IPS-18c (cell line): Measurements from ENCODE around the gene LCE1E.

Experiments
- H3K4me3 ChIP-seq: 2 replicates; pipeline ENCODE4 v1.7.0; 2013; ENCODE audit warnings: low read depth, mild to moderate bottlenecking, low read length, moderate library complexity; ENCODE audit not compliant: insufficient read depth
- H3K9me3 ChIP-seq: one replicate; pipeline ENCODE4 v1.6.1; 2013; ENCODE audit warnings: mild to moderate bottlenecking, low read length, moderate library complexity; ENCODE audit not compliant: control insufficient read depth, insufficient read depth

The LCE1E gene, protein sequence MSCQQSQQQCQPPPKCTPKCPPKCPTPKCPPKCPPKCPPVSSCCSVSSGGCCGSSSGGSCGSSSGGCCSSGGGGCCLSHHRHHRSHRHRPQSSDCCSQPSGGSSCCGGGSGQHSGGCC

DNA sequence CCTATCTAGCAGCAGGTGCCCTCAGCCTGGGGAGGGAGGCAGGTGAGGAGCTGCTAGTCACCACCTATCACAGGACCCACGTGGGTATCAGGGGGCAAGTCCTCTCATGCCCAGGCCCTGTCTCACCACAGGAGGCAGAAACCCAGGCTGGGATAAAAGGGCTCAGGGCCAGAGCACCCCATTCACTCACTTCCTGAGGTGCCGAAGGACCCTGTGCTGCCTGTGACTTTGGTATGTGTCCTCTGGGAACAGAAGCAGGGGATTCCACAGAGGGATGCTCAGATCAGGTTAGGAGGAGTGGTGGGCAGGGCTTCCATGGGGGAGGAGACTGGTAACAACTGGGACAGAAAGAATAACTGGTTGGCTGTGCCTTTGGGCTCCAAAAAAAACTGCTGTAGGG lies at the start of gene LCE1E:
TSS of gene LCE1E (plus strand) at position 181 of the 400 bp plus-strand sequence. CDS start 1,043 bp downstream, outside the sequence.
- peaks cover 7% of the 10 kb centered on the region for H3K9me3 ChIP-seq

DNA sequence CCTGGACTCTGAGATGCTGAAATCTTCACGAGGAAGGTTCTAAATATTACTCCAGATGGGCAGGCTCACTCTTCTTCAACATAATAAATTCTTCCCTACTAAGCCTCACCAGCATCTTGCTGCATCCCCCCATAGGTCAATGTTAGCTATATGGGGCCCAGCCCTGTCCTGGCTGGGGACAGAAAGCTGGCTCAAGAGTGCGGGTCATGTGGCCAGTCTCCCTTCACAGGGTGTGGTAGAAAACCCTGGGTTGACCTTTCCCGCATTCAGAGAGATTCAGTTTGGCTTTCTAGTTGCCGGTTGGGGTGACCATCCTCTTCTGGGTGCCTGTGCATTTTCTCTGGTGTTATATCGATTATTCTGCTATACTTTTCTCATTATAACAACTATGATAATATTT lies 48.1 kb upstream of the LCE1E start:
- no peaks in the 10 kb centered on the region for H3K9me3 ChIP-seq

More for the DNA sequence above, at the start of gene LCE1E:
- no peak within 1 kb of the TSS for H3K4me3 ChIP-seq

GRCh38 chr1:152739841-152740240 lies 46.2 kb upstream of the LCE1E start:
- H3K9me3 ChIP-seq: peaks cover 3% of the 10 kb centered on the region
- no peak overlapping the region for H3K4me3 ChIP-seq

More for the DNA sequence above, 48.1 kb upstream of the LCE1E start:
- no peak overlapping the region for H3K4me3 ChIP-seq

DNA sequence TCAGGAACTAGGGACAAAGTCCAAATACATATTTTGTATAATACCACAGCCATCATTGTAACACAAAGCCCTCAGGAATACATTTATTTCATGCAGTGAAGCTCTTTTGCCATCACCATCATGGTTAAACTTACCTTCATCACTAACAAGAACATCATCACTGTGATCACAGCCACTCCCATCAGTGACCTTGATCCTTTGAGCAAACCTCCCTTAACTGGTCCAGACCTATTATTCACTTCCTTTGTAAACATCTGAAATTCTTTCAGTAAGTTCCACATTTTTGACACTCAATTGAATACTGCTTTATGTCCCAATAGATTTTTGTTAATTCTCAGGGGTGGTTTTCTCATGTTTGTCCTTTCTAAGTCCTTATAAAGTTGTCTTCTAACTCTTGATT lies 44.4 kb upstream of the LCE1E start:
- Histone ChIP-seq H3K4me3 (no peak overlapping the region), H3K9me3 (peaks cover 6% of the 10 kb centered on the region)

GRCh38 chr1:152743371-152744145 lies 42.5 kb upstream of the LCE1E start:
- no peak overlapping the region; the same call in 1 of the 2 replicates for H3K4me3 ChIP-seq
- H3K9me3 ChIP-seq: peaks cover 6% of the 10 kb centered on the region

DNA sequence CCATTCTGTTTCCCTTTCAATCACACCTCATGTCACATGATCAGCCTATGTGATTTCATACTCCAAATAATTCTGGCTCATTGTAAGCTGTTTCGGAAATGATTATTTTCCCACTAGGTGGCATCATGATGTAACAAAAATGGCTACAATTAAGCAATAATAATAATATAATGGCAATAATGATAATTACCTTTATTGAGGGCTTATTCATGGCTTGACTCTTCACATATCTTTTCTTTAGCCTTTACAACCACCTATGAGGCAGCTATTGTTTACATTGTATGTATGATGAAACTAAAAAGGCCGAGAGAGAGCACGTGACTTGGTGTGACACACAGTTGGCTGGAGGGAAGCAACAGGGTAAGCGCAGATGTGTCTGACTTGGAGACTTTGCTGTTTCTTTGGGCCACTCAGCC lies 40.8 kb upstream of the LCE1E start:
- peaks cover 6% of the 10 kb centered on the region for H3K9me3 ChIP-seq
- H3K4me3 ChIP-seq: no peak overlapping the region

DNA sequence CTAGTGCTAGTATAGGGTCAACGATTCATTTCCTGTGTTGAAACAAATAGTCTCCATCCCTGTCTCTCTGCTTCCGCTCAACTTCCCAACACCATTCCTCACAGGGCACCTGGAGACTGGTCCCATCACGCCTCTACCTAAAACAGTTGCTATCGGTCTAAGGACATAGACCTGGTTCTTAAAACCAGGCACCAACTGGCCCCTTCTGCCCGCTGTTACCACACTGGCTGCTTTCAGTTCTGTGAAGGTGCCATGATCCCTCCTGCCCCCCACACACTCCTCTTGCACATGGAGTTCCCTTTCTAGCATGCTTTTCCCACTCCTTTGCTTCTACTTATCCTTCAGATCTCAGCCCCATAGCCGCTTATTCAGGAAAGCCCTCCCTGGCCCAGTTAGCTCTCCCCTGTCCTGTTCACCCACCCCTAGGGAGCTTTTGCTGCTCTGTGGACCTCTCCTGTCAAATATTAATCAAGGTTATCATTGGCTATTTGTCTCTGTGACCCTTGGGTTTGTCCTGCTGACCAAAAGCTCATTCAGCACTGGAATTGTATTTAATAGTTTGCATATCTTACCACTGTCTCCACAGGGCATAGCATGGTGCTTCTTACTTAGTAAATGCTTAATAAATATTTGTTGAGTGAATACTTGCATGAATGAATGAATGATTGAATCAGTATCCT lies 40.2 kb upstream of the LCE1E start:
- H3K9me3 ChIP-seq: peaks cover 6% of the 10 kb centered on the region

GRCh38 chr1:152747831-152748230 lies 38.2 kb upstream of the LCE1E start:
- Histone ChIP-seq H3K4me3 (no peak overlapping the region), H3K9me3 (peaks cover 6% of the 10 kb centered on the region)

More for the DNA sequence above, 40.2 kb upstream of the LCE1E start:
- no peak overlapping the region for H3K4me3 ChIP-seq

DNA sequence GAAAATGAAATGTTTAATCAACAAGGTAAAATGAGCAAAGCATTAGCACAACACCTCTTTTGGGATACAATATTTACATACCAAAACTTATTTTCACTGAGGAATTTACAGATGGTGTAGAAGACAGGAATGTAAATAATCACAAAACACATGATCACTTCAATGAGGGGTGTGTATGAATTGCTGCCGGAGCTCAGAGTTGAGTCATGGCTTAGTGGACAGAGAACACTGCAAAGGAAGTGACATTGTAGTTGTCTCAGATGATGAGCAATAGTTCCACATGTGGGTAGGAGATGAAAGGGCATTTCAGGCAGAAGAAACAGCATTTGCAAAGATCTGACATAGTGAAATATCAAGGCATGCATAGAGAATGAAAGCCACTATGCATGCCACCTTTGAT lies 33.8 kb upstream of the LCE1E start:
- H3K4me3 ChIP-seq: no peak overlapping the region
- H3K9me3 ChIP-seq: peaks cover 5% of the 10 kb centered on the region

- H3K9me3 ChIP-seq: peaks cover 10% of the 10 kb centered on the region
Observed at GRCh38 chr1:152753586-152753985, 32.5 kb upstream of the LCE1E start.

DNA sequence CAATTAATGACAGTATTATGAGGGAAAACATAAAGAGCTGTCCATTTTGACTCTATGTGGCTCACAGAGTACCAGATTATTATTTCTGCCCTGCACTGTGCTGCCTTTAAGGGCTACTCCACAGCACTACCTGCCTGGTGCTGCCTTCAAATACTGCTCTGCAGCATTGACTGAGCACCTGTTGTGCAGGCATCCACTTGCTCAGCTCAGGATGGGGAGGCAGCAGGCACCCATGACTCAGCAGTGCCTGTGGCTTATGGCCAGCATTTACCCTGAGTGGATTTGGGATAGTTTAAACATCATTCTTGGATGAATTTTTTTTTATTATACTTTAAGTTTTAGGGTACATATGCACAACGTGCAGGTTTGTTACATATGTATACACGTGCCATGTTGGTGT lies 29.2 kb upstream of the LCE1E start:
- Histone ChIP-seq H3K4me3 (no peak overlapping the region), H3K9me3 (peaks cover 26% of the 10 kb centered on the region)

More at GRCh38 chr1:152753586-152753985, 32.5 kb upstream of the LCE1E start:
- H3K4me3 ChIP-seq: no peak overlapping the region

GRCh38 chr1:152757747-152758146 lies 28.3 kb upstream of the LCE1E start, which contains the start of gene KPRP:
KPRP (plus strand) TSS chr1:152758025; CDS start chr1:152759589, 1,564 bp downstream.
- Histone ChIP-seq H3K4me3 (no peak within 1 kb of the TSS), H3K9me3 (peaks cover 26% of the 10 kb centered on the region)

DNA sequence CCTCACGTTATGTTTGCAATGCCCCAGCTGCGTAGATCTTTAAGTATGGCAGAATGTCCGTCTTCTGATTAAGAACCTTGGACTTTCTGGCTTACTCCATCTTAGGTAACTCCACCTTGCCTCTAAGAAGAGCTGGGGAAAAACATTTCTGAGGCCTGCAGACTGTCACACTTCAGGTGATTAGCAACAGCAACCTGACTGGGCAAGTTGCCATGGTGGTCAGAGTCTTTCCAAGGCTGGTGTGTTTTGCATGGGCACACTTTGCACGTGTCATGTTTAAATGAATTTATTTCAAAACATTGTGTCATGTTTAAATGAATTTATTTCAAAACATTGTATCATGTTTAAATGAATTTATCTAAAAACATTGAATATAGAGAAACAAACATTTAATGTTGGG lies 27.4 kb upstream of the LCE1E start:
- Histone ChIP-seq H3K9me3 (peaks cover 28% of the 10 kb centered on the region), H3K4me3 (no peak overlapping the region)

DNA sequence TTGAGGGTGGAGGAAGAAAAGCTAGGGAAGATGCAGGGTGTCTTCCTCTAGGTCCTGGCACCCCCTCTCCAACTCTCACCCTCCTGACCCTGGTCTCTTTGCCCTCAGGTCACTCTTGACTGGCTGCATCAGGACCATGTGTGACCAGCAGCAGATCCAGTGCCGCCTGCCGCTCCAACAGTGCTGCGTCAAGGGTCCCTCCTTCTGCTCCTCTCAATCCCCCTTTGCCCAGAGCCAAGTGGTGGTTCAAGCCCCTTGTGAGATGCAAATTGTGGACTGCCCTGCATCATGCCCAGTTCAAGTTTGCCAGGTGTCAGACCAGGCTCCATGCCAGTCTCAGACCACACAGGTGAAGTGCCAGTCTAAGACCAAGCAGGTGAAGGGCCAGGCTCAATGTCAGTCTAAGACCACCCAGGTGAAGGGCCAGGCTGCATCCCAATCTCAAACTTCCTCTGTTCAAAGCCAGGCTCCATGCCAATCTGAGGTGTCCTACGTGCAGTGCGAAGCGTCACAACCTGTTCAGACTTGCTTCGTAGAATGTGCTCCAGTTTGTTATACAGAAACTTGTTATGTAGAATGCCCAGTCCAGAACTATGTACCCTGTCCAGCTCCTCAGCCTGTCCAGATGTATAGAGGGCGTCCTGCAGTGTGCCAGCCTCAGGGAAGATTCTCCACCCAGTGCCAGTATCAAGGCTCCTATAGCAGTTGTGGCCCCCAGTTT lies 26.4 kb upstream of the LCE1E start:
- Histone ChIP-seq H3K4me3 (no peak overlapping the region), H3K9me3 (peaks cover 31% of the 10 kb centered on the region)

- Histone ChIP-seq H3K9me3 (peaks cover 36% of the 10 kb centered on the region), H3K4me3 (no peak overlapping the region)
Observed at GRCh38 chr1:152760551-152761190, 25.4 kb upstream of the LCE1E start.

GRCh38 chr1:152761609-152762213 lies 24.3 kb upstream of the LCE1E start:
- Histone ChIP-seq H3K4me3 (no peak overlapping the region), H3K9me3 (peaks cover 40% of the 10 kb centered on the region)
